ENCODE measurements around the gene ACTL9.

DNA sequence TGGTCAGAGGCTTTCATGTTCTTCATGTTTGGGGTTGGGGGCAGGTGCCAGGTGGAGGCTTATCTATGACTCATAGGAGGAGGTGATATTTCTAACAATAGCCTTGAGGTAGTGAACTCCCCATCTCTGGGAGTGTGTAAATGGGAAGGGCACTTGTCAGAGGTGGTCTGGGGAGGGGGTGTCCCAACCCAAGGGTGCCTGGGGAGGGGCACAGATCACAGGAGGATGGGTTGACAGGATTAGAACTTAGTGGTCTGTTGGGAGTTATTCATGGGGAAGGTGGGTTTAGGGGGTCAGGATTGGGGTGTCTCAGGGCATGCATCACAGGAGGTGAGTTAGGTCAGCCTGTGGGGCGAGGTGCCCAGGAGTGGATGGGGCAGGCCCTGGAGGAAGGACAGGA, 1.6 kb downstream of the ACTL9 start:
- TF ChIP-seq, protein P1, sequence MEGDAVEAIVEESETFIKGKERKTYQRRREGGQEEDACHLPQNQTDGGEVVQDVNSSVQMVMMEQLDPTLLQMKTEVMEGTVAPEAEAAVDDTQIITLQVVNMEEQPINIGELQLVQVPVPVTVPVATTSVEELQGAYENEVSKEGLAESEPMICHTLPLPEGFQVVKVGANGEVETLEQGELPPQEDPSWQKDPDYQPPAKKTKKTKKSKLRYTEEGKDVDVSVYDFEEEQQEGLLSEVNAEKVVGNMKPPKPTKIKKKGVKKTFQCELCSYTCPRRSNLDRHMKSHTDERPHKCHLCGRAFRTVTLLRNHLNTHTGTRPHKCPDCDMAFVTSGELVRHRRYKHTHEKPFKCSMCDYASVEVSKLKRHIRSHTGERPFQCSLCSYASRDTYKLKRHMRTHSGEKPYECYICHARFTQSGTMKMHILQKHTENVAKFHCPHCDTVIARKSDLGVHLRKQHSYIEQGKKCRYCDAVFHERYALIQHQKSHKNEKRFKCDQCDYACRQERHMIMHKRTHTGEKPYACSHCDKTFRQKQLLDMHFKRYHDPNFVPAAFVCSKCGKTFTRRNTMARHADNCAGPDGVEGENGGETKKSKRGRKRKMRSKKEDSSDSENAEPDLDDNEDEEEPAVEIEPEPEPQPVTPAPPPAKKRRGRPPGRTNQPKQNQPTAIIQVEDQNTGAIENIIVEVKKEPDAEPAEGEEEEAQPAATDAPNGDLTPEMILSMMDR (IDR thresholded peaks at IDR 0.05): no peak
- no peak for TF ChIP-seq POLR2AphosphoS5 (IDR thresholded peaks at IDR 0.05)
- no peak for TF ChIP-seq EP300 (IDR thresholded peaks at IDR 0.05)
